Ovary (tissue), 3 donors: ENCODE results near the gene DGKI.

Experiments
- EP300 ChIP-seq: sonication (generic); formaldehyde crosslinking; IDR thresholded peaks from one replicate; pipeline ENCODE4 v1.6.1; 2017; ENCODE audit warnings: antibody characterized with exemption
- POLR2A ChIP-seq: fragments of 450-650 bp; IDR thresholded peaks from one replicate; pipeline ENCODE4 v1.6.1; 2017; ENCODE audit warnings: antibody characterized with exemption, mild to moderate bottlenecking, moderate library complexity
- TF ChIP-seq, protein P1 (sequence below), 3 donors: fragments of 450-650 bp in 2 of 3; fragments of 200-600 bp in 1 of 3; IDR thresholded peaks; one replicate each; pipeline versions ENCODE4 v1.5.1 to v1.8.0; 2016 to 2022; ENCODE audit warnings: antibody characterized with exemption in 3 of 3, mild to moderate bottlenecking in 1 of 3
- donor health status: DM: no; HTN: no; CAD: no.

DNA sequence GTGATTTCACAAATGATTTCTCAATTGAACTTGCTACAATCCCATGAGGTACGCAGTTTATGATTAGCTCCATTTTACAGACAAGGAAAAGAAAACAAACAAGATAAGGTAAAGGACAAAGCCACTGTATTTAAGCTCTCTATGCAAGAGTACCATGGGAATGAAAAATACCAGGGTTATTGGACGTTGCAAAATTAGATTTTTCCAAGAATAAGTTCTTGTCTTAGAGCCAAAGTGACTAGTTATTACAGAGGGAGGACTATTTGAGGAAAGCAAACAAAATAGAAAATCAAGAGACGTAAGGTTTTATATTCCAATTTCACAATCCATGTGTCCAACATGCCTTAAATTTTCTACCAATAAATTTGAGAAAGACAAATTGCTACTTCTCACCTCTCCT lies 405.3 kb downstream of the DGKI start:
- TF ChIP-seq, protein P1, sequence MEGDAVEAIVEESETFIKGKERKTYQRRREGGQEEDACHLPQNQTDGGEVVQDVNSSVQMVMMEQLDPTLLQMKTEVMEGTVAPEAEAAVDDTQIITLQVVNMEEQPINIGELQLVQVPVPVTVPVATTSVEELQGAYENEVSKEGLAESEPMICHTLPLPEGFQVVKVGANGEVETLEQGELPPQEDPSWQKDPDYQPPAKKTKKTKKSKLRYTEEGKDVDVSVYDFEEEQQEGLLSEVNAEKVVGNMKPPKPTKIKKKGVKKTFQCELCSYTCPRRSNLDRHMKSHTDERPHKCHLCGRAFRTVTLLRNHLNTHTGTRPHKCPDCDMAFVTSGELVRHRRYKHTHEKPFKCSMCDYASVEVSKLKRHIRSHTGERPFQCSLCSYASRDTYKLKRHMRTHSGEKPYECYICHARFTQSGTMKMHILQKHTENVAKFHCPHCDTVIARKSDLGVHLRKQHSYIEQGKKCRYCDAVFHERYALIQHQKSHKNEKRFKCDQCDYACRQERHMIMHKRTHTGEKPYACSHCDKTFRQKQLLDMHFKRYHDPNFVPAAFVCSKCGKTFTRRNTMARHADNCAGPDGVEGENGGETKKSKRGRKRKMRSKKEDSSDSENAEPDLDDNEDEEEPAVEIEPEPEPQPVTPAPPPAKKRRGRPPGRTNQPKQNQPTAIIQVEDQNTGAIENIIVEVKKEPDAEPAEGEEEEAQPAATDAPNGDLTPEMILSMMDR (IDR thresholded peaks at IDR 0.05) = no peak
- no peak for TF ChIP-seq POLR2A
- no peak for TF ChIP-seq EP300
